Activated CD8-positive, alpha-beta T cell treated with anti-CD3 and anti-CD28 coated beads, Interleukin-2, amount 10 ng/mL, durations not matched to agents 7 days and 5 days (primary cell): ENCODE data around the gene PHLDA1. TPM values are rescaled to one million over a fixed set of nuclear protein-coding genes. Genes with fewer than 3 reads are reported as not detected.
A peak's percentile ranks its signal among the peaks of the same experiment; 100 is the strongest.

ENCODE experiments used
- ATAC-seq: fragments of 150-1000 bp; cut with Tn5 transposase; one replicate; pipeline ENCODE4 v1.10.0; 2021; ENCODE audit warnings: moderate library complexity
- CTCF ChIA-PET: fragments of 350-600 bp; sonication (Branson Sonifier 250); formaldehyde crosslinking; loops from one replicate; lab custom pipeline; 2021; ENCODE audit warnings: antibody characterized with exemption; lab: Charles Lee
- POLR2A ChIA-PET: fragments of 350-600 bp; sonication (Branson Sonifier 250); formaldehyde crosslinking; loops from one replicate; lab custom pipeline; 2021; ENCODE audit warnings: antibody characterized with exemption; lab: Charles Lee
- DNase-seq: peaks from one replicate; pipeline ENCODE4 v3.0.0-alpha.2; 2020
- H3K27ac Mint-ChIP-seq: one replicate; pipeline ENCODE4 v1.8.0; 2021; ENCODE audit warnings: mild to moderate bottlenecking, mixed read lengths
- H3K27me3 Mint-ChIP-seq: one replicate; pipeline ENCODE4 v1.8.0; 2021; ENCODE audit warnings: low read depth, mixed read lengths
- H3K36me3 Mint-ChIP-seq: one replicate; pipeline ENCODE4 v1.8.0; 2021; ENCODE audit warnings: low read depth, mixed read lengths
- H3K4me1 Mint-ChIP-seq: one replicate; pipeline ENCODE4 v1.8.0; 2021; ENCODE audit warnings: low read depth, mixed read lengths
- H3K4me3 Mint-ChIP-seq: one replicate; pipeline ENCODE4 v1.8.0; 2021; ENCODE audit warnings: mild to moderate bottlenecking, mixed read lengths
- H3K9me3 Mint-ChIP-seq: one replicate; pipeline ENCODE4 v1.8.0; 2022; ENCODE audit warnings: mixed read lengths; ENCODE audit not compliant: insufficient read depth
- total RNA-seq, 2 experiments: library from RNA; stranded (reverse); gene quantifications; one replicate each; pipeline ENCODE4 v1.2.3, GENCODE V29; 2021

The PHLDA1 gene
- 1 to 10 TPM; 5.6 to 6.1 TPM for total RNA-seq

DNA sequence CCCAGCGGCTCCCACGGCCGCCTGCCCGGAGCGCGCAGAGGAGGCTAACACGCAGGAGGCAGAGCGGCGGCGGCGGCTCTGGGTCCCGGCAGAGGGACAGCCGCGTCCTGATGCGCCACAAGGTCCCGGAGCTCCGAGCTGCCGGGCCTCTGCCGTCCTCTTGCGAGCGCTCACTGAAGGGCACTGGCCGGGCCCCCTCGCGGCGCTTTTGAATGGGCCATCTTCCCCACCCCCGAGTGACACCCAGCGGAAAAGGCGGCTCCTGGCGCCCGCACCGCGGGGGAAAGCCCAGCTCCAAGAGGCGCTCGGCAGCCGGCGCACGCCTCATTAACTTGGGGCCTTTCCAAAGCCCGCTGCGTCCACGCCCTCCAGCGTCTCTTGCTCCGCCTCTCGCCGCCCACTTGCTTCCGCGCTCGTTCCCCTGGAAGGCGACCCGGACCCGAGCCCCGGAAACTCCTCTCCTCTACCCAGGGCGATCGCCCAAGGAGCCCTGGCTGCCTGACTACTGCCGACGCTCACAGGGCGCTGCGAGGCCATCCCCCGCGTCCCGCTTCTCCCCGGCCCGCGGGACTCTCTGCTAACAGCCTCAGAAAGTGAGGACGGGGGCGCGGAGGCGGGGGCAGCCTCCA, at the start of gene PHLDA1:
Gene PHLDA1 (minus strand): TSS at position 363 of the 629 bp plus-strand sequence.
- Mint-ChIP-seq H3K36me3 (peaks cover 20% of the 10 kb centered on the region), H3K4me3 (peak within 1 kb of the TSS; percentile 90), H3K27ac (peak within 1 kb of the TSS; percentile 93), H3K4me1 (peaks cover 50% of the 10 kb centered on the region), H3K9me3 (no peaks in the 10 kb centered on the region), H3K27me3 (peaks cover 11% of the 10 kb centered on the region)
- ATAC-seq (peak; percentile 86), DNase-seq (peak; percentile 93)
- ChIA-PET POLR2A (interaction anchor here (0.5 to 4.1 kb wide), 40 partner anchors 10 to 552 kb away, joined by 3 to 114 read pairs (median 4); partner anchors contain the start of genes GLIPR1, KRR1, NAP1L1 and OSBPL8), CTCF (interaction anchor here (0.6 to 5.7 kb wide), 52 partner anchors 10 to 686 kb away, joined by 3 to 52 read pairs (median 4); partner anchors contain the start of gene KRR1)

DNA sequence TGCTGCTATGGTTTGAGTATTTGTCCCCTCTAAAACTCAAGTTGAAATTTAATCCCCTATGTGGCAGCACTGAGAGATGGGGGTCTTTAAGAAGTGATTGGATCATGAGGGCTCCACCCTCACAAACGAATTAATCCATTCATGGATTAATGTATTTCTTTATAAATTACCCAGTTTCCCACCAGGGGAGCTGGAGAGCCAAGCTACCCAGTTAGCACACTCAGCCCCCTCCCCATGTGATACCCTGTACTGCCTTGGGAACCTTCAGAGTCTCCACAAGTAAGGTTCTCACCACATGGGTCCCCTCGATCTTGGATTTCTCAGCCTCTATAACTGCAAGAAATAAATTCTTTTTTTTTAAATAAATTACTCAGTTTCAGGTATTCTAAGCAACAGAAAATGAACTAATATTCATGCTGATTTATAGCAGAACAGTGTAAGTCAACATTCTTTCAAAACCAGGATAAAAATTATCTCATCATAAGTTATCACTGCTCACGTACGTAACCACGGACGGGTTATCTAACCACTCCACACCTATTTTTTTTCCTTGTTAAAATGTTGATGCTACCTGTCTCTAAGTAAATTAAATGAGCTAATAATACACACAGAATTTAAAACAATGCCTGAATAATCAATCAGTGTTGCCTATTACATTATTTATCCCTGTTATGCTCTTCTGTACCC, 49.3 kb upstream of the PHLDA1 start:
- H3K4me1 Mint-ChIP-seq: peaks cover 60% of the 10 kb centered on the region
- H3K27ac Mint-ChIP-seq: no peak overlapping the region
- POLR2A ChIA-PET: interaction anchor here (0.5 kb wide), 1 partner anchor 49 kb away, joined by 3 read pairs; no protein-coding TSS in a partner anchor
- CTCF ChIA-PET: interaction anchor here (1.2 to 1.4 kb wide), 2 partner anchors 13 to 16 kb away, joined by 3 read pairs; no protein-coding TSS in a partner anchor
- no peaks in the 10 kb centered on the region for H3K9me3 Mint-ChIP-seq
- DNase-seq (no peak), ATAC-seq (no peak)
- H3K36me3 Mint-ChIP-seq: peaks cover 47% of the 10 kb centered on the region
- no peaks in the 10 kb centered on the region for H3K27me3 Mint-ChIP-seq
- no peak overlapping the region for H3K4me3 Mint-ChIP-seq

DNA sequence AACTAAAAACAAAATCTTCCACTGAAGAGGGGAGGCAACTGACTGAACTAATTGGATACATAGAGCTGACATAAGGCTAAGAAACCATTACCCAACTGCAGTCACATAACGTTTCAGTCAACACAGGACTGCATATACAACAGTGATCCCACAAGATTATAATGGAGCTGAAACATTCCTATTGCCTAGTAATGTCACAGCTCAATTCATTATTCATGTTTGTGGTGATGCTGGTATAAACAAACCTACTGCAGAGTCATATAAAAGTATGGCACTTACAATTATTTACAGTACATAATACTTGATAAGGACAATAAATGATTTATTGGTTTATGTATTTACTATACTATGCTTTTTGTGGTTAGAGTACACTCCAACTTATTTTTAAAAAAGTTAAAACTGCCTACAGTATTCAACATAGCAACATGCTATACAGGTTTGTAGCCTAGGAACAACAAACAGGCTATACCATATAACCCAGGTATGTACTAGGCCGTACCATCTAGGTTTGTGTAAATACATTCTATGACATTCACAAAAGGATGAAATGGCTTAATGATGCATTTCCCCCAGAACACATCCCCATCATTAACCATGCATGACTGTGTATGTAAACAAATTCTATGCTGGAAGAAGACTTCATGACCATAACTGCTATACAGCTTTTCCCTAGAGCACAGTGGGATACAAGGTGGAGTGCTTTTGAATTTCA, 48.6 kb upstream of the PHLDA1 start:
- H3K27me3 Mint-ChIP-seq: no peaks in the 10 kb centered on the region
- peak overlapping the region; percentile 63 for H3K27ac Mint-ChIP-seq
- no peak overlapping the region for H3K4me3 Mint-ChIP-seq

DNA sequence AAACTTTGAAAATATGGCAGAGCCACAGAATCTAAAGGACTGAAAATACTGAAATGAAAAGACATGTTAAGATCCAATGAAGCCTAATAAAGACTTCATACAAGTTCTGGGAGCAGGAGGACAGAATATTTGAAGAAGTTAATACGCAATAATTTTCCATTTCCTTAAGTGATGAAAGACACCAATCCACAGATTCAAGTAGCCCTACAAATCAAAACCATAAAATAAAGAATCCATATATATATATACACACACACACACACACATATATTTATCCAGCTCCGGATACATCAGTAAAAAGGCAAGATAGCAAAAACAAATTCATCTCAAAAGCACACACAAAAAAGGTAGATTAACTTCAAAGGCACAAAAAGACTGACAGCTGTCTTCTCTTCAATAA, 47.2 kb upstream of the PHLDA1 start:
- no peak overlapping the region for H3K27ac Mint-ChIP-seq
- H3K36me3 Mint-ChIP-seq: peaks cover 56% of the 10 kb centered on the region
- peaks cover 65% of the 10 kb centered on the region for H3K4me1 Mint-ChIP-seq
- no peaks in the 10 kb centered on the region for H3K27me3 Mint-ChIP-seq
- ATAC-seq (no peak), DNase-seq (no peak)
- H3K9me3 Mint-ChIP-seq: no peaks in the 10 kb centered on the region
- ChIA-PET CTCF (interaction anchor here (0.7 kb wide), 1 partner anchor 10 kb away, joined by 3 read pairs; no protein-coding TSS in a partner anchor), POLR2A (no interaction called here)
- no peak overlapping the region for H3K4me3 Mint-ChIP-seq

More for the DNA sequence above, 48.6 kb upstream of the PHLDA1 start:
- DNase-seq: no peak
- Mint-ChIP-seq H3K4me1 (peaks cover 56% of the 10 kb centered on the region), H3K9me3 (no peaks in the 10 kb centered on the region), H3K36me3 (peaks cover 47% of the 10 kb centered on the region)
- no peak for ATAC-seq
- ChIA-PET POLR2A (interaction anchor here (0.8 kb wide), 1 partner anchor 27 kb away, joined by 3 read pairs; no protein-coding TSS in a partner anchor), CTCF (interaction anchor here (1.0 to 1.4 kb wide), 2 partner anchors 15 to 43 kb away, joined by 3 read pairs; no protein-coding TSS in a partner anchor)

DNA sequence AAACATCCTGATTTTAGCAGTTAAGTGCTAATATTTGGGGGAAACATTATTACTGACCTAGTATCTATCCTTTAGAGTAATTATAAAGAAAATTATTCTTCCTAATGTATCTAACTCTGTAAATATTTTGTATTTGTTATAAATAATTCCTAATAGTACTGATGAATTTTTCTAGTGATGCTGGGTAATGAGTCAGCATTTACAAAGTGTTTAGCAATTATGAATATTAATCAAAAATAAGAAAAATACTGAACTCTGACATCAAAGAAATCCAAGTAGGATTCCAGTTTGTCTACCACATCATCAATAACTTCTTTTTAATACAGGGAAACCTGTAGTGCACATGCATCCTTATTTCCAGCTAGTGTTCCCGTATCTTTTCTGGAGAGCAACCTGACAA, 43.9 kb upstream of the PHLDA1 start:
- H3K4me1 Mint-ChIP-seq: peaks cover 63% of the 10 kb centered on the region
- ChIA-PET POLR2A (no interaction called here), CTCF (no interaction called here)
- H3K27me3 Mint-ChIP-seq: no peaks in the 10 kb centered on the region
- no peak overlapping the region for H3K4me3 Mint-ChIP-seq
- no peak overlapping the region for H3K27ac Mint-ChIP-seq
- peaks cover 65% of the 10 kb centered on the region for H3K36me3 Mint-ChIP-seq
- no peaks in the 10 kb centered on the region for H3K9me3 Mint-ChIP-seq
- DNase-seq (no peak), ATAC-seq (no peak)

DNA sequence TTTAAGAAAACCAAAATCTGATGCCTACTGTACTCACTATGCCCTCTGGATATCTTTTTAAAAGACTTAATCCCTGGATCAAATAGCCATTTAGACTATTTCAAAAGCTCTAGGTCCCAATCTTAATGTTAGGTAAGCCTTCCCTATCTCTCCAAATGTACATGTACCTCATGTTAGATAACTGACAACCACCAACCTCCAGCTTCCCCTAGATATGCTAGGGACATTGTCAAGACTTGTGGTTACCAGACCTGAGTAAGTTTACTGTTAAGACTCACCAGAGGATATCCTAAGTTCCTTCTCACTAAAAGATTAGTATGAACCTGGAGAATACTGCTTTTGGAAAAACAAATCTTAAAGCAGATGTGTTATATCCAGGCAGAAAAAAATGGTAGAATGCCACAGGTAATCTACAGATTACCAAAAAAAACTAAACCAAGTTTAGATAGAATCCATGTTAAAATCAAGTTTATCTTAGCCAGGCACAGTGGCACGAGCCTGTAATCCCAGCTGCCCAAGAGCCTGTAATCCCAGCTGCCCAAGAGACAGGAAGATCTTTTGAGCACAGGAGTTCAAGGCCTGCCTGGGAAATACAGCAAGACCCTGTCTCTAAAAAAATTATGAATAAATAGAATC, 43.2 kb upstream of the PHLDA1 start:
- ChIA-PET POLR2A (interaction anchor here (1.0 kb wide), 1 partner anchor 9 kb away, joined by 4 read pairs; the partner anchor contains the start of gene NAP1L1), CTCF (no interaction called here)
- Mint-ChIP-seq H3K4me3 (no peak overlapping the region), H3K27me3 (no peaks in the 10 kb centered on the region), H3K4me1 (peaks cover 59% of the 10 kb centered on the region), H3K27ac (peak overlapping the region; percentile 12), H3K36me3 (peaks cover 64% of the 10 kb centered on the region), H3K9me3 (no peaks in the 10 kb centered on the region)
- no peak for ATAC-seq
- no peak for DNase-seq

DNA sequence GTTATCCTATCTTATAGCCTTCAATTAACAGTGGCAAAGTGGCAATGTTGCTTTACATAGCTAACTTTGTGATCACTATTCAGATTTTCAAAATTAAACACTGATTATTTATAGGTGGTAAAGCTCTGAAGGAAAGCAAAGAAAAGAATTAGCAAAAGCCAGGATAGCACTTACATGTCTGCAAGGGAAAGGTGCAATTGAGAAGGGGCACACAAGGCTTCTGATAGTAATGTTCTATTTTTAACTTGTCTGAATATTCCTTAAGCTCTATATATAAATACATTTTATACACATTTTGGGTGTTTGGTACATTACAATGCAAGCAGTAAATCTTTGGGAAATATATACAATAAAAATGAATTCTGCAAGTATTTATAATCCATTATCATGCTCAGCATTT, 42.0 kb upstream of the PHLDA1 start:
- ATAC-seq (no peak), DNase-seq (no peak)
- POLR2A ChIA-PET: interaction anchor here (1.2 kb wide), 1 partner anchor 9 kb away, joined by 5 read pairs; no protein-coding TSS in a partner anchor
- Mint-ChIP-seq H3K36me3 (peaks cover 64% of the 10 kb centered on the region), H3K9me3 (no peaks in the 10 kb centered on the region), H3K27ac (no peak overlapping the region), H3K4me1 (peaks cover 53% of the 10 kb centered on the region), H3K4me3 (no peak overlapping the region), H3K27me3 (no peaks in the 10 kb centered on the region)
- CTCF ChIA-PET: interaction anchor here (0.9 to 1.2 kb wide), 2 partner anchors 9 kb away, joined by 3 read pairs; no protein-coding TSS in a partner anchor

DNA sequence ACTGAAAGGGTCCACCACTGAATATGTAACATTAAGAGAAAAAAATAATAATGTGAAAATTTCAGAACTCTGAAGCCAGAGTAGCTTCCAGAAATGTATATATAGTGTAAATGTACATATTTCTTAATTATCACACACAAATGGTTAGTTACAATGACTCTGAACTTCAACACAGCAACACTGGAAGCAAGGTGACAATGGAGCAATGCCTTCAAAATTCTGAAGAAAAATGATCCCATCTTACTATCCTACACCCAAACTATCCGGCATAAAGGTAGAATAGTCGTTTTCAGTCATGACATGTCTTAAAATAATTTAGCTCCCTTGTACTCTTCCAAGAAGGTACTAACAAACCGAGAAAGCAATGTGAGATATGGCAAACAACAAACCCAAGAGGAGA, 41.0 kb upstream of the PHLDA1 start:
- ATAC-seq: no peak

DNA sequence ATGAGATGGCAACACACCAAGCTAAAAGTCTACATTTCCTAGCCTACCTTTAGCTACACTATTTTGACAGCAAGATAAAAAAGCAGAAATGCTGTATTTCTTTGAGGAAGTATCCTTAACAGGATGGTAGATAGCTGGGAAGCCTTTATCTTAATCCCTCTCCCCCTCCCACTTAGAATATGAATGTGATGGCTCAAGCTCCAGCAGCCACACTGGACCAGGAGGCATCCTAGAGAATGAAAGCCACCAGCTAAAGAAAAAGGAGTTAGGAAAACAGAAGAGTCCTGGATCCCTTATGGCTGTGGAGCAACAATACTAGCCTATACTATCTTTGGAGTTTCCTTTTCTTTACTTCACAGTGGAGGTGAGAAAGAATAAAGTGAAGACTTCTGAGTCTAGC, 37.8 kb upstream of the PHLDA1 start:
- CTCF ChIA-PET: interaction anchor here (0.8 to 1.0 kb wide), 2 partner anchors 14 to 32 kb away, joined by 3 to 4 read pairs; no protein-coding TSS in a partner anchor
- Mint-ChIP-seq H3K27me3 (no peaks in the 10 kb centered on the region), H3K4me1 (peaks cover 29% of the 10 kb centered on the region), H3K27ac (no peak overlapping the region), H3K36me3 (peaks cover 85% of the 10 kb centered on the region), H3K9me3 (peaks cover 17% of the 10 kb centered on the region), H3K4me3 (no peak overlapping the region)
- no peak for ATAC-seq
- no peak for DNase-seq
- POLR2A ChIA-PET: interaction anchor here (0.8 kb wide), 1 partner anchor 578 kb away, joined by 3 read pairs; no protein-coding TSS in a partner anchor

More for the DNA sequence above, 41.0 kb upstream of the PHLDA1 start:
- Mint-ChIP-seq H3K27me3 (no peaks in the 10 kb centered on the region), H3K9me3 (no peaks in the 10 kb centered on the region), H3K4me3 (no peak overlapping the region), H3K27ac (no peak overlapping the region), H3K36me3 (peaks cover 69% of the 10 kb centered on the region), H3K4me1 (peaks cover 47% of the 10 kb centered on the region)
- CTCF ChIA-PET: interaction anchor here (1.2 kb wide), 1 partner anchor 11 kb away, joined by 3 read pairs; no protein-coding TSS in a partner anchor
- POLR2A ChIA-PET: interaction anchor here (0.6 to 1.2 kb wide), 2 partner anchors 10 to 121 kb away, joined by 4 to 5 read pairs; no protein-coding TSS in a partner anchor
- DNase-seq: no peak

DNA sequence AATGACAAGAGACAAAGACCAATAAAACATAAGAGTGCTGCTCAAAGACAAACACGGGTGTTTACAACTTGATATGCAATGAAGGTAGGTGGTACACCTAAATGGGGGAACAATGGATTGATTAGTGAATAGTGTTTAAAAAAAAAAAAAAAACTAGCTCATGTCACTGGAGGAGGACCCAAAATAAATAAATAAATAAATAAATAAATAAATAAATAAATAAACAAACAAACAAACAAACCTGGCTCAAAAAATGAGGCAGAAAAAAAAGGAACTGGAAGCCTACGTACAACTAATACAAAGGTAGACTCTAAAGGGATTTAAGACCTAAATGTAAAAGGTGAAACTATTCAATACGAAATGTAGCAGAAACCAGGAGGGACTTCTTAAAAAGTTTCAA, 34.3 kb upstream of the PHLDA1 start:
- H3K4me3 Mint-ChIP-seq: no peak overlapping the region
- DNase-seq: no peak
- H3K27ac Mint-ChIP-seq: no peak overlapping the region
- no peaks in the 10 kb centered on the region for H3K27me3 Mint-ChIP-seq
- ChIA-PET POLR2A (no interaction called here), CTCF (interaction anchor here (2.0 kb wide), 1 partner anchor 34 kb away, joined by 6 read pairs; the partner anchor contains the start of gene PHLDA1)
- ATAC-seq: no peak
- H3K36me3 Mint-ChIP-seq: peaks cover 88% of the 10 kb centered on the region
- H3K9me3 Mint-ChIP-seq: peaks cover 21% of the 10 kb centered on the region
- H3K4me1 Mint-ChIP-seq: peaks cover 12% of the 10 kb centered on the region
